Left ventricle myocardium inferior (tissue), 1 donor: Measurements from ENCODE around the gene SPIN1. TPM values are rescaled to one million over a fixed set of nuclear protein-coding genes. Genes with fewer than 3 reads are reported as not detected.

Experiments used
- DNase-seq: peaks from one replicate; pipeline ENCODE4 v3.0.0-alpha.2; 2020
- H3K27ac ChIP-seq: fragments of 200-600 bp; replicated peaks from 2 replicates; pipeline ENCODE4 v1.8.0; 2021
- H3K27me3 ChIP-seq: fragments of 200-600 bp; 2 replicates; pipeline ENCODE4 v1.8.0; 2021; ENCODE audit warnings: low read depth
- H3K36me3 ChIP-seq: fragments of 200-600 bp; 2 replicates; pipeline ENCODE4 v1.8.0; 2021
- H3K4me1 ChIP-seq: fragments of 200-600 bp; 2 replicates; pipeline ENCODE4 v1.8.0; 2021
- H3K4me3 ChIP-seq: fragments of 200-600 bp; 2 replicates; pipeline ENCODE4 v1.8.0; 2021; ENCODE audit warnings: mild to moderate bottlenecking, moderate library complexity
- H3K9me3 ChIP-seq: fragments of 200-600 bp; replicated peaks from 2 replicates; pipeline ENCODE4 v1.8.0; 2021
- intact Hi-C: fragments of 100-400 bp; cut with micrococcal nuclease; formaldehyde crosslinking; loops from one replicate; pipeline ENCODE4 v1.11.0; 2022
- total RNA-seq: library from RNA; stranded (reverse); fragmentation: NEBNext Ultra II Directional; extraction: Animal tissue kit (Norgen Biotek cat#: 25700); gene quantifications from one replicate; pipeline ENCODE4 v1.2.1, GENCODE V29; 2021
- TF ChIP-seq, protein P1 (sequence below): fragments of 200-600 bp; IDR thresholded peaks from 2 replicates; pipeline ENCODE4 v1.8.0; 2021; ENCODE audit warnings: antibody characterized with exemption, mild to moderate bottlenecking, borderline replicate concordance
- donor health status: DM: no; HTN: yes; CAD: no; lungs with severe emphysema.

SPIN1 gene
- total RNA-seq, 1 donor from 2014 or later: 55.8 TPM

DNA sequence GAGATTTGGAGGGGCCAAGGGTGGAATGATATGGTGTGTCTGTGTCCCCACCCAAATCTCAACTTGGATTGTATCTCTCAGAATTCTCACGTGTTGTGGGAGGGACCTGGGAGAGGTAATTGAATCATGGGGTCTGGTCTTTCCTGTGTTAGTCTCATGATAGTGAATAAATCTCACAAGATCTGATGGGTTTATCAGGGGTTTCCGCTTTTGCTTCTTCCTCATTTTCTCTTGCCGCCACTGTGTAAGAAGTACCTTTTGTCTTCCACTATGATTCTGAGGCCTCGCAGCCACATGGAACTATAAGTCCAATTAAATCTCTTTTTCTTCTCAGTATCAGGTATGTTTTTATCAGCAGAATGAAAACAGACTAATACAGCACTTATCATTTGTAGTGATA lies 29.5 kb upstream of the SPIN1 start:
- no peak overlapping the region for H3K27ac ChIP-seq
- TF ChIP-seq, protein P1, sequence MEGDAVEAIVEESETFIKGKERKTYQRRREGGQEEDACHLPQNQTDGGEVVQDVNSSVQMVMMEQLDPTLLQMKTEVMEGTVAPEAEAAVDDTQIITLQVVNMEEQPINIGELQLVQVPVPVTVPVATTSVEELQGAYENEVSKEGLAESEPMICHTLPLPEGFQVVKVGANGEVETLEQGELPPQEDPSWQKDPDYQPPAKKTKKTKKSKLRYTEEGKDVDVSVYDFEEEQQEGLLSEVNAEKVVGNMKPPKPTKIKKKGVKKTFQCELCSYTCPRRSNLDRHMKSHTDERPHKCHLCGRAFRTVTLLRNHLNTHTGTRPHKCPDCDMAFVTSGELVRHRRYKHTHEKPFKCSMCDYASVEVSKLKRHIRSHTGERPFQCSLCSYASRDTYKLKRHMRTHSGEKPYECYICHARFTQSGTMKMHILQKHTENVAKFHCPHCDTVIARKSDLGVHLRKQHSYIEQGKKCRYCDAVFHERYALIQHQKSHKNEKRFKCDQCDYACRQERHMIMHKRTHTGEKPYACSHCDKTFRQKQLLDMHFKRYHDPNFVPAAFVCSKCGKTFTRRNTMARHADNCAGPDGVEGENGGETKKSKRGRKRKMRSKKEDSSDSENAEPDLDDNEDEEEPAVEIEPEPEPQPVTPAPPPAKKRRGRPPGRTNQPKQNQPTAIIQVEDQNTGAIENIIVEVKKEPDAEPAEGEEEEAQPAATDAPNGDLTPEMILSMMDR: no peak
- no peak for DNase-seq
- intact Hi-C loops: no loop called here
- H3K36me3 ChIP-seq: no peaks in the 10 kb centered on the region
- H3K27me3 ChIP-seq: peaks cover 12% of the 10 kb centered on the region
- H3K9me3 ChIP-seq: peaks cover 17% of the 10 kb centered on the region
- H3K4me3 ChIP-seq: no peak overlapping the region
- H3K4me1 ChIP-seq: no peaks in the 10 kb centered on the region

DNA sequence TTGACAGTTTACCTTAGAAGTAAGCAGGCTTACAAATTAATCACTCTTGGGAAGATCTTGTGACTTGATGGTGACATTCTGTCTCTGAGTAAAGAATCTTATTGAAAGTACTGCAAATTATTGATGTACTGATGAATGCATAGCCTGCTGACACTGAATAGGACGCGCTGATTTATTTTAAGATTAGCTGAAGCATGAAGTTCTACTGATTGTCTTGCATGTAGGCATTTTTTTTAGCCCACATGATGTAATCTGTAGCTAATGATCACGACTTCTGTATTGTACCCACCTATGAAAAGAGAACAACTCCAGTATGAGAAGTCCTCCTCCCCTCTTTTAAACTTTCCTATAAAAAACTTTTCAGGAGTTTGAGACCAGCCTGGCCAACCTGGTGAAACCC lies 28.3 kb upstream of the SPIN1 start:
- peaks cover 12% of the 10 kb centered on the region for H3K27me3 ChIP-seq
- H3K36me3 ChIP-seq: no peaks in the 10 kb centered on the region
- H3K27ac ChIP-seq: no peak overlapping the region
- TF ChIP-seq, protein P1: no peak
- H3K4me1 ChIP-seq: no peaks in the 10 kb centered on the region
- no peak for DNase-seq
- no peak overlapping the region for H3K4me3 ChIP-seq
- intact Hi-C loops: no loop called here
- H3K9me3 ChIP-seq: peaks cover 5% of the 10 kb centered on the region

DNA sequence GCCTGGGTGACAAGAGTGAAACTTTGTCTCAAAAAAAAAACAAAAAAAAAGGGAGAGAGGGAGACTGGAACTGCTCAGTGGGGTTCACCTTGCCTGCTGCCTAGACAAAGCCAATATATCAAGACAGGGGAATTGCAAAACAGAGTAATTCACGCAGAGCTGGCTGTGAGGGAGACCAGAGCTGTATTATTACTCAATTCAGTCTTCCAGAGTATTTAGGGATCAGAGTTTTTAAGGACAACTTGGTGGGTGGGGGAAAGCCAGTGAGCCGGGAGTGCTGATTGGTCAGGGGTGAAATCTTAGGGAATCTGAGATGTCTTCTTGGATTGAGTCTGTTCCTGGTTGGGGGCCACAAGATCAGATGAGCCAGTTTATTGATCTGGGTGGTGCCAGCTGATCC lies 25.6 kb upstream of the SPIN1 start:
- intact Hi-C loops: no loop called here
- Histone ChIP-seq H3K27ac (no peak overlapping the region), H3K9me3 (peaks cover 4% of the 10 kb centered on the region), H3K4me1 (no peaks in the 10 kb centered on the region), H3K4me3 (no peak overlapping the region), H3K36me3 (no peaks in the 10 kb centered on the region), H3K27me3 (peaks cover 12% of the 10 kb centered on the region)
- DNase-seq: no peak
- TF ChIP-seq, protein P1: no peak

DNA sequence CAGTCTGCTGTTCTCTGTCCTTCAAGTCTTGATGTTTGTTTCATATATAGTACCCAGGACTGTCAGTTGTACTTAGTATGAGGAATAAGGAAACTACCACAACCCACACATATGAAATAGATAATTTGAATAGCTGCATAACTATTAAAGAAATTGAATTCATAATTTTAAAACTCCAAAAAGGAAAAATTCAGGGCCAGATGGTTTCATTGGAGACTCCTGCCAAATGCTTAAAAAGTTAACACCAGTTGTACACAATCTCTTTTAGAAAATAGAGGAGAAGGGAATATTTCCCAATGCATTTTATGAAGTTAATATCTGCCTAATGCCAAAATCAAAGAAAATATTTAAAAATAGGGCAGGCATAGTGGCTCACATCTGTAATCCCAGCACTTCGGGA lies 24.6 kb upstream of the SPIN1 start:
- no peaks in the 10 kb centered on the region for H3K36me3 ChIP-seq
- DNase-seq: no peak
- no peak overlapping the region for H3K4me3 ChIP-seq
- no peak overlapping the region for H3K27ac ChIP-seq
- intact Hi-C loops: no loop called here
- TF ChIP-seq, protein P1: no peak
- H3K27me3 ChIP-seq: peaks cover 12% of the 10 kb centered on the region
- peaks cover 14% of the 10 kb centered on the region for H3K9me3 ChIP-seq
- no peaks in the 10 kb centered on the region for H3K4me1 ChIP-seq

DNA sequence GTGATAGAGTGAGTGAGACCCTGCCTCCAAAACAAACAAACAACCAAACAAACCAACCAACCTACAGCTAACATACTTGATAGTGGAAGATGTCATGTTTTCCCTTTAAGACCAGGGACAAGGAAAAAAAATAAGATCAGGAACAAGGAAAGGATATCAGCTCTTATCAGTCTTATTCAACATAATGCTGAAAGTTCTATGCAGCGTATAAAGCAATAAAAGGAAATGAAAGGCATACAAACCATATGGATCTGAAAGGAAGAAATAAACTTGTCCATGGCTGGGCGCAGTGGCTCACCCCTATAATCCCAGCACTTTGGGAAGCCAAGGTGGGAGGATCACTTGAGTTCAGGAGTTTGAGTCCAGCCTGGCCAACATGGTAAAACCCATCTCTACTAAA lies 23.5 kb upstream of the SPIN1 start:
- H3K27me3 ChIP-seq: peaks cover 12% of the 10 kb centered on the region
- no peak for DNase-seq
- no peaks in the 10 kb centered on the region for H3K4me1 ChIP-seq
- TF ChIP-seq, protein P1: no peak
- H3K27ac ChIP-seq: no peak overlapping the region
- peaks cover 18% of the 10 kb centered on the region for H3K9me3 ChIP-seq
- intact Hi-C loops: no loop called here
- no peaks in the 10 kb centered on the region for H3K36me3 ChIP-seq
- no peak overlapping the region for H3K4me3 ChIP-seq

DNA sequence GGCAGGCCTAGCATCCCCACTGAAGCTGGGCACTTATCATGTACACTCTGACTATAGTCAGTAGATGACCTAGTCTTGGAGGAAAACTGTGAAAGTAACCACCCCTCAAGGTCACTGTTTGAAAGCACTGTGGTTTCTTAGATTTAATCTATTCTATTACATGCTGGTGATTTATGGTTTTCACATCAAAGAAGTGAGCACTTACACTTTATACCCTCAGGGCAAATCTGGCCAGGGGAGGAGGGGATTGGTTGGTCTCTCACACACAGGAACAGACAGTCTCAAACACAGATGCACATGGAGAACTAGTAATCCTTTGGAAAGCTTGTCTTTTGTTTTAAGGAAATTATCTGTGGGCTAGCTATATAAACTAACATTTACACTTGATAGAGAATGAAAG lies 17.9 kb upstream of the SPIN1 start:
- Histone ChIP-seq H3K9me3 (peaks cover 18% of the 10 kb centered on the region), H3K36me3 (no peaks in the 10 kb centered on the region), H3K4me1 (no peaks in the 10 kb centered on the region), H3K27me3 (peaks cover 5% of the 10 kb centered on the region), H3K4me3 (no peak overlapping the region), H3K27ac (no peak overlapping the region)
- TF ChIP-seq, protein P1: no peak
- intact Hi-C loops: no loop called here
- DNase-seq: no peak
